H9 (cell line): ENCODE results near the gene RND3. TPM values are rescaled to one million over a fixed set of nuclear protein-coding genes. Genes with fewer than 3 reads are reported as not detected.

Experiments
- DNase-seq: peaks from one replicate; pipeline ENCODE4 v3.0.0-alpha.2; 2017
- H2AFZ ChIP-seq: one replicate; pipeline ENCODE4 v1.6.1; 2013; ENCODE audit warnings: mild to moderate bottlenecking, low read length, control low read depth, moderate library complexity
- H2AK5ac ChIP-seq: 2 replicates; pipeline ENCODE4 v1.6.1; 2013; ENCODE audit warnings: low read length, control low read depth, mixed read lengths; ENCODE audit not compliant: insufficient read length
- H2BK120ac ChIP-seq: one replicate; pipeline ENCODE4 v1.6.1; 2013; ENCODE audit warnings: low read depth, mild to moderate bottlenecking, low read length, control low read depth, inconsistent platforms; ENCODE audit not compliant: poor library complexity, severe bottlenecking
- H2BK12ac ChIP-seq: 2 replicates; pipeline ENCODE4 v1.6.1; 2013; ENCODE audit warnings: low read length, control low read depth, mixed read lengths, low read depth; ENCODE audit not compliant: insufficient read length
- H2BK15ac ChIP-seq: 2 replicates; pipeline ENCODE4 v1.6.1; 2013; ENCODE audit warnings: low read depth, low read length, control low read depth
- H2BK20ac ChIP-seq: one replicate; pipeline ENCODE4 v1.6.1; 2013; ENCODE audit warnings: low read depth, mild to moderate bottlenecking, low read length, control low read depth, inconsistent platforms; ENCODE audit not compliant: poor library complexity, severe bottlenecking
- H2BK5ac ChIP-seq: 2 replicates; pipeline ENCODE4 v1.6.1; 2013; ENCODE audit warnings: low read length, control low read depth, mixed read lengths; ENCODE audit not compliant: insufficient read length
- H3K14ac ChIP-seq: 2 replicates; pipeline ENCODE4 v1.6.1; 2013; ENCODE audit warnings: low read length, control low read depth; ENCODE audit not compliant: insufficient read depth
- H3K18ac ChIP-seq: 2 replicates; pipeline ENCODE4 v1.6.1; 2013; ENCODE audit warnings: low read depth, mild to moderate bottlenecking, mixed read lengths, low read length, control low read depth; ENCODE audit not compliant: insufficient read length
- H3K23ac ChIP-seq: 2 replicates; pipeline ENCODE4 v1.6.1; 2013; ENCODE audit warnings: low read length, control low read depth, mixed read lengths, low read depth; ENCODE audit not compliant: insufficient read length
- H3K23me2 ChIP-seq: 2 replicates; pipeline ENCODE4 v1.6.1; 2013; ENCODE audit warnings: low read depth, mild to moderate bottlenecking, mixed read lengths, low read length, control low read depth; ENCODE audit not compliant: insufficient read length, poor library complexity, severe bottlenecking
- H3K27ac ChIP-seq: 2 replicates; pipeline ENCODE4 v1.5.1; 2013; ENCODE audit warnings: low read length, control low read depth, mixed read lengths, low read depth; ENCODE audit not compliant: insufficient read length
- H3K27me3 ChIP-seq: 2 replicates; pipeline ENCODE4 v1.6.1; 2013; ENCODE audit warnings: low read length, control low read depth, inconsistent platforms; ENCODE audit not compliant: insufficient read depth
- H3K4ac ChIP-seq: 2 replicates; pipeline ENCODE4 v1.6.1; 2013; ENCODE audit warnings: low read depth, mild to moderate bottlenecking, control low read depth, inconsistent platforms, low read length, moderate library complexity
- H3K4me1 ChIP-seq: 2 replicates; pipeline ENCODE4 v1.6.1; 2013; ENCODE audit warnings: low read length, control low read depth, inconsistent platforms; ENCODE audit not compliant: insufficient read depth
- H3K4me2 ChIP-seq: 2 replicates; pipeline ENCODE4 v1.6.1; 2013; ENCODE audit warnings: low read length, control low read depth, mixed read lengths; ENCODE audit not compliant: insufficient read length, insufficient read depth
- H3K56ac ChIP-seq: 2 replicates; pipeline ENCODE4 v1.6.1; 2013; ENCODE audit warnings: low read depth, mild to moderate bottlenecking, mixed read lengths, low read length, control low read depth; ENCODE audit not compliant: insufficient read length
- H3K79me1 ChIP-seq: 2 replicates; pipeline ENCODE4 v1.6.1; 2013; ENCODE audit warnings: low read depth, mild to moderate bottlenecking, moderate library complexity, low read length, control low read depth, inconsistent platforms; ENCODE audit not compliant: insufficient read depth, poor library complexity, severe bottlenecking
- H3K79me2 ChIP-seq: 2 replicates; pipeline ENCODE4 v1.6.1; 2013; ENCODE audit warnings: low read length, control low read depth, inconsistent platforms; ENCODE audit not compliant: insufficient read depth
- H3K9ac ChIP-seq: 2 replicates; pipeline ENCODE4 v1.6.1; 2013; ENCODE audit warnings: low read length, control low read depth, mixed read lengths; ENCODE audit not compliant: insufficient read length; ENCODE audit errors: extremely low read depth
- H3K9me3 ChIP-seq: one replicate; pipeline ENCODE4 v1.6.1; 2013; ENCODE audit warnings: low read depth, low read length, inconsistent platforms; ENCODE audit not compliant: control insufficient read depth
- H3T11ph ChIP-seq: one replicate; pipeline ENCODE4 v1.6.1; 2013; ENCODE audit warnings: mild to moderate bottlenecking, low read length, control low read depth, inconsistent platforms
- H4K20me1 ChIP-seq: one replicate; pipeline ENCODE4 v1.6.1; 2013; ENCODE audit not compliant: control insufficient read depth, insufficient read length, insufficient read depth
- H4K5ac ChIP-seq: 2 replicates; pipeline ENCODE4 v1.6.1; 2013; ENCODE audit warnings: low read depth, mild to moderate bottlenecking, mixed read lengths, low read length, control low read depth; ENCODE audit not compliant: insufficient read length
- H4K8ac ChIP-seq: replicated peaks from 2 replicates; pipeline ENCODE4 v1.6.1; 2013; ENCODE audit warnings: low read length, control low read depth, mixed read lengths, low read depth; ENCODE audit not compliant: insufficient read length
- H4K91ac ChIP-seq: 2 replicates; pipeline ENCODE4 v1.6.1; 2013; ENCODE audit warnings: low read depth, mild to moderate bottlenecking, moderate library complexity, mixed read lengths, low read length, control low read depth; ENCODE audit not compliant: insufficient read length
- H3K27ac Mint-ChIP-seq, 3 experiments: 2 replicates in 2 of 3; 3 replicates in 1 of 3; pipeline ENCODE4 v1.8.0; 2020 to 2021; ENCODE audit warnings: mixed read lengths in 3 of 3, mild to moderate bottlenecking in 1 of 3, moderate library complexity in 1 of 3
- H3K27me3 Mint-ChIP-seq: 2 replicates; pipeline ENCODE4 v1.8.0; 2021; ENCODE audit warnings: low read depth, mild to moderate bottlenecking, moderate library complexity, mixed read lengths
- H3K36me3 Mint-ChIP-seq, 3 experiments: 2 replicates in 2 of 3; 3 replicates in 1 of 3; pipeline ENCODE4 v1.8.0; 2020 to 2021; ENCODE audit warnings: low read depth in 3 of 3, mixed read lengths in 3 of 3; ENCODE audit not compliant: insufficient read depth in 1 of 3
- H3K4me1 Mint-ChIP-seq, 2 experiments: 2 replicates each; pipeline ENCODE4 v1.8.0; 2020; ENCODE audit warnings: mixed read lengths in 2 of 2
- H3K4me3 Mint-ChIP-seq, 2 experiments: 2 replicates in 1 of 2; 3 replicates in 1 of 2; pipeline ENCODE4 v1.8.0; 2020 to 2021; ENCODE audit warnings: mild to moderate bottlenecking in 2 of 2, mixed read lengths in 2 of 2, moderate library complexity in 1 of 2
- H3K9me3 Mint-ChIP-seq, 2 experiments: 2 replicates in 1 of 2; 3 replicates in 1 of 2; pipeline ENCODE4 v1.8.0; 2020; ENCODE audit warnings: mild to moderate bottlenecking in 2 of 2, mixed read lengths in 2 of 2, moderate library complexity in 1 of 2
- total RNA-seq: library from RNA; stranded (reverse); gene quantifications from 2 replicates; pipeline ENCODE4 v1.2.1, GENCODE V29; 2021
- TF ChIP-seq, protein P1 (sequence below): fragments of 200-600 bp; sonication (generic); conservative IDR thresholded peaks from 3 replicates; pipeline ENCODE4 v1.8.0; 2021; ENCODE audit warnings: antibody characterized with exemption, mild to moderate bottlenecking

The RND3 gene
- total RNA-seq, 1 experiment from 2014 or later, result 62.6 TPM

DNA sequence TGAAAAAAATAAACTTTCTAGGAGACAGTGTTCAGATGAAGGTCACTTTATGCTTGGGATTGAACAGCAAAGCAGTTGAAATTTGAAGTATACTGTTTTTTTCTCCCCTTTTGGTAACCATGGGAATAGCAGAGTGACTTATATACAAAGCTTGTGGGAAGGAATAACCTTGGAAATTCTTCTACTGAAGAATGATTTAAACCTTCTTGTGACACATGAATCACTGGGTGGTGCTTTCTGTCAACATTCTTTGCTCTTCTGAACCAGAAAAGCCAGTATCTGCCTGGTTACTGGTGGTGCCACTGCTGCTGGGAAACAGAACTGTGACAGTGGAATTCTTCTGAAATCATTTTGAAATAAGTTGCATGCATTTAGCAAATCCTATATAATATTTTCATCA, 39.4 kb upstream of the RND3 start:
- H3K27me3 ChIP-seq, result no peaks in the 10 kb centered on the region
- H2AFZ ChIP-seq, result no peak overlapping the region
- H3K4me2 ChIP-seq, result no peak overlapping the region
- H3K79me1 ChIP-seq, result no peaks in the 10 kb centered on the region
- H4K5ac ChIP-seq, result no peak overlapping the region
- H3K4me1 ChIP-seq, result peaks cover 9% of the 10 kb centered on the region
- TF ChIP-seq, protein P1, sequence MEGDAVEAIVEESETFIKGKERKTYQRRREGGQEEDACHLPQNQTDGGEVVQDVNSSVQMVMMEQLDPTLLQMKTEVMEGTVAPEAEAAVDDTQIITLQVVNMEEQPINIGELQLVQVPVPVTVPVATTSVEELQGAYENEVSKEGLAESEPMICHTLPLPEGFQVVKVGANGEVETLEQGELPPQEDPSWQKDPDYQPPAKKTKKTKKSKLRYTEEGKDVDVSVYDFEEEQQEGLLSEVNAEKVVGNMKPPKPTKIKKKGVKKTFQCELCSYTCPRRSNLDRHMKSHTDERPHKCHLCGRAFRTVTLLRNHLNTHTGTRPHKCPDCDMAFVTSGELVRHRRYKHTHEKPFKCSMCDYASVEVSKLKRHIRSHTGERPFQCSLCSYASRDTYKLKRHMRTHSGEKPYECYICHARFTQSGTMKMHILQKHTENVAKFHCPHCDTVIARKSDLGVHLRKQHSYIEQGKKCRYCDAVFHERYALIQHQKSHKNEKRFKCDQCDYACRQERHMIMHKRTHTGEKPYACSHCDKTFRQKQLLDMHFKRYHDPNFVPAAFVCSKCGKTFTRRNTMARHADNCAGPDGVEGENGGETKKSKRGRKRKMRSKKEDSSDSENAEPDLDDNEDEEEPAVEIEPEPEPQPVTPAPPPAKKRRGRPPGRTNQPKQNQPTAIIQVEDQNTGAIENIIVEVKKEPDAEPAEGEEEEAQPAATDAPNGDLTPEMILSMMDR, result no peak
- no peaks in the 10 kb centered on the region for H3K27me3 Mint-ChIP-seq
- H2BK120ac ChIP-seq, result no peak overlapping the region
- no peak overlapping the region for H2BK12ac ChIP-seq
- H3K23me2 ChIP-seq, result no peaks in the 10 kb centered on the region
- DNase-seq, result no peak
- H3T11ph ChIP-seq, result no peak overlapping the region
- H3K79me2 ChIP-seq, result no peaks in the 10 kb centered on the region
- no peak overlapping the region for H2BK20ac ChIP-seq
- H3K18ac ChIP-seq, result no peak overlapping the region
- no peak overlapping the region for H3K4me3 Mint-ChIP-seq
- H4K20me1 ChIP-seq, result no peaks in the 10 kb centered on the region
- H3K27ac ChIP-seq, result no peak overlapping the region
- H3K4ac ChIP-seq, result no peak overlapping the region
- no peak overlapping the region for H2BK5ac ChIP-seq
- no peak overlapping the region for H4K91ac ChIP-seq
- H3K4me1 Mint-ChIP-seq, result peaks cover 18 to 23% of the 10 kb centered on the region in 2 experiments
- H3K23ac ChIP-seq, result no peak overlapping the region
- no peak overlapping the region for H3K27ac Mint-ChIP-seq
- no peak overlapping the region for H3K56ac ChIP-seq
- H4K8ac ChIP-seq, result no peak overlapping the region
- no peaks in the 10 kb centered on the region for H3K9me3 ChIP-seq
- H3K14ac ChIP-seq, result no peak overlapping the region
- H3K9ac ChIP-seq, result no peak overlapping the region
- H2AK5ac ChIP-seq, result no peak overlapping the region
- H3K36me3 Mint-ChIP-seq, result peaks cover 16 to 20% (median 19%) of the 10 kb centered on the region in 3 experiments
- no peak overlapping the region for H2BK15ac ChIP-seq
- peaks cover 6 to 18% of the 10 kb centered on the region in 2 experiments for H3K9me3 Mint-ChIP-seq
